Stimulated activated memory B cell treated with anti-CD40 and anti-IgM and Interleukin-4, amounts not matched to agents 10 μg/mL and 1 μg/mL and 100 μg/mL, for 72 hours (primary cell): ENCODE data around the gene NDUFS5.
"Not testable (repeated sequence)": the region's sequence is repeated elsewhere in the genome, so short reads cannot be mapped to it uniquely, and the experiment has no call there.

ENCODE experiments used
- ATAC-seq: fragments of 150-1000 bp; cut with Tn5 transposase; 2 replicates; pipeline ENCODE4 v1.10.0; 2021
- H3K27ac Mint-ChIP-seq: one replicate; pipeline ENCODE4 v1.8.0; 2022; ENCODE audit warnings: mild to moderate bottlenecking, mixed read lengths
- H3K27me3 Mint-ChIP-seq: one replicate; pipeline ENCODE4 v1.8.0; 2022; ENCODE audit warnings: mixed read lengths
- H3K36me3 Mint-ChIP-seq: one replicate; pipeline ENCODE4 v1.8.0; 2022; ENCODE audit warnings: mixed read lengths
- H3K4me1 Mint-ChIP-seq: one replicate; pipeline ENCODE4 v1.8.0; 2022; ENCODE audit warnings: mixed read lengths
- H3K4me3 Mint-ChIP-seq: one replicate; pipeline ENCODE4 v1.8.0; 2022; ENCODE audit warnings: mild to moderate bottlenecking, moderate library complexity, mixed read lengths
- H3K9me3 Mint-ChIP-seq: one replicate; pipeline ENCODE4 v1.8.0; 2022; ENCODE audit warnings: mixed read lengths

The NDUFS5 gene

GRCh38 chr1:39071557-39071956 is 45.4 kb downstream of the NDUFS5 start:
- H3K27ac Mint-ChIP-seq, H3K4me1 Mint-ChIP-seq, ATAC-seq, H3K4me3 Mint-ChIP-seq, H3K27me3 Mint-ChIP-seq, H3K9me3 Mint-ChIP-seq, H3K36me3 Mint-ChIP-seq: not testable (repeated sequence)

- Mint-ChIP-seq H3K4me3 (no peak overlapping the region), H3K9me3 (no peaks in the 10 kb centered on the region), H3K36me3 (no peaks in the 10 kb centered on the region), H3K4me1 (peaks cover 8% of the 10 kb centered on the region), H3K27me3 (peaks cover 13% of the 10 kb centered on the region), H3K27ac (no peak overlapping the region)
- no peak for ATAC-seq
Observed at GRCh38 chr1:39076127-39076798, 50.1 kb downstream of the NDUFS5 start.

- no peak for ATAC-seq
- peaks cover 8% of the 10 kb centered on the region for H3K4me1 Mint-ChIP-seq
- H3K36me3 Mint-ChIP-seq, result no peaks in the 10 kb centered on the region
- no peak overlapping the region for H3K27ac Mint-ChIP-seq
- H3K9me3 Mint-ChIP-seq, result no peaks in the 10 kb centered on the region
- peaks cover 13% of the 10 kb centered on the region for H3K27me3 Mint-ChIP-seq
- H3K4me3 Mint-ChIP-seq, result no peak overlapping the region
Observed at GRCh38 chr1:39076799-39077148, 50.6 kb downstream of the NDUFS5 start.

GRCh38 chr1:39080269-39080826 is 54.2 kb downstream of the NDUFS5 start:
- no peak for ATAC-seq
- peaks cover 14% of the 10 kb centered on the region for H3K4me1 Mint-ChIP-seq
- no peaks in the 10 kb centered on the region for H3K36me3 Mint-ChIP-seq
- H3K4me3 Mint-ChIP-seq, result peak overlapping the region; percentile 85
- H3K27ac Mint-ChIP-seq, result peak overlapping the region; percentile 74
- H3K9me3 Mint-ChIP-seq, result no peaks in the 10 kb centered on the region
- peaks cover 26% of the 10 kb centered on the region for H3K27me3 Mint-ChIP-seq

GRCh38 chr1:39080831-39081270 is 54.7 kb downstream of the NDUFS5 start:
- no peaks in the 10 kb centered on the region for H3K9me3 Mint-ChIP-seq
- H3K4me1 Mint-ChIP-seq, result peaks cover 16% of the 10 kb centered on the region
- H3K27me3 Mint-ChIP-seq, result peaks cover 26% of the 10 kb centered on the region
- peak; percentile 46 for ATAC-seq
- H3K4me3 Mint-ChIP-seq, result peak overlapping the region; percentile 85
- H3K36me3 Mint-ChIP-seq, result no peaks in the 10 kb centered on the region
- H3K27ac Mint-ChIP-seq, result peak overlapping the region; percentile 74

GRCh38 chr1:39081271-39082009 is 55.3 kb downstream of the NDUFS5 start:
- H3K4me1 Mint-ChIP-seq, result peaks cover 21% of the 10 kb centered on the region
- peak; percentile 46 for ATAC-seq
- H3K27ac Mint-ChIP-seq, result no peak overlapping the region
- H3K9me3 Mint-ChIP-seq, result no peaks in the 10 kb centered on the region
- peaks cover 26% of the 10 kb centered on the region for H3K27me3 Mint-ChIP-seq
- no peaks in the 10 kb centered on the region for H3K36me3 Mint-ChIP-seq
- H3K4me3 Mint-ChIP-seq, result no peak overlapping the region

- no peaks in the 10 kb centered on the region for H3K36me3 Mint-ChIP-seq
- ATAC-seq, result peak; percentile 25
- H3K27me3 Mint-ChIP-seq, result peaks cover 26% of the 10 kb centered on the region
- no peak overlapping the region for H3K27ac Mint-ChIP-seq
- H3K9me3 Mint-ChIP-seq, result no peaks in the 10 kb centered on the region
- no peak overlapping the region for H3K4me3 Mint-ChIP-seq
- H3K4me1 Mint-ChIP-seq, result peaks cover 29% of the 10 kb centered on the region
Observed at GRCh38 chr1:39082010-39082799, 56.1 kb downstream of the NDUFS5 start.

GRCh38 chr1:39082811-39083576 is 56.8 kb downstream of the NDUFS5 start:
- Mint-ChIP-seq H3K27me3 (peaks cover 26% of the 10 kb centered on the region), H3K27ac (no peak overlapping the region)

GRCh38 chr1:39084191-39084590 is 58.0 kb downstream of the NDUFS5 start:
- H3K27me3 Mint-ChIP-seq, result peaks cover 26% of the 10 kb centered on the region
- no peak for ATAC-seq
- no peak overlapping the region for H3K4me3 Mint-ChIP-seq
- no peaks in the 10 kb centered on the region for H3K9me3 Mint-ChIP-seq
- H3K27ac Mint-ChIP-seq, result no peak overlapping the region
- H3K36me3 Mint-ChIP-seq, result no peaks in the 10 kb centered on the region
- peaks cover 34% of the 10 kb centered on the region for H3K4me1 Mint-ChIP-seq

More at GRCh38 chr1:39082811-39083576, 56.8 kb downstream of the NDUFS5 start:
- no peaks in the 10 kb centered on the region for H3K9me3 Mint-ChIP-seq
- ATAC-seq, result no peak
- H3K4me1 Mint-ChIP-seq, result peaks cover 34% of the 10 kb centered on the region
- no peaks in the 10 kb centered on the region for H3K36me3 Mint-ChIP-seq
- no peak overlapping the region for H3K4me3 Mint-ChIP-seq
